ENCODE measurements around the gene SOX8.

DNA sequence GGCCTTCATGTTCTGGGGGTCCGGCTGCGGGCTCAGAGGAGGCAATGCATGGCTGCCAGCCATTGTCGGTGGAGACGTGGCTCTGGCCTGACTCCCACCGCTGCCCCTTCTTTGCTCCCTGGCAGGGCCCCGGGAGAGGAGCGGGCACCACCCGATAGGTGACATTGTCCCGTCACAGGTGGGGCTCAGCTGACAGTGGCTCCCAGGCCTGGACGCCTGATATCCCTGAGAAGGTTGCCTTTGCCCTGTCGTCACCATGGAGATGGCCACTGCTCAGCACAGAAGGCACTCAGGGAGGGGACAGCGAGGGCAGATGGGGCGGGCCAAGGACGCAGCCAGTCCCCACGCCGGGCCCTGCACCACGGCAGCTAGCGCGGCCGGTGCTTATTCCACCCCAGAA lies 42.6 kb downstream of the SOX8 start:
- TF ChIP-seq CTCF (IDR thresholded peaks at IDR 0.05 in 2 of 3, conservative IDR thresholded peaks at IDR 0.05 in 1 of 3; ENCODE audit: borderline replicate concordance in 1 of 3, insufficient read depth in 1 of 3, low read depth in 2 of 3, low read length in 2 of 3): no peak
- TF ChIP-seq, protein P1, sequence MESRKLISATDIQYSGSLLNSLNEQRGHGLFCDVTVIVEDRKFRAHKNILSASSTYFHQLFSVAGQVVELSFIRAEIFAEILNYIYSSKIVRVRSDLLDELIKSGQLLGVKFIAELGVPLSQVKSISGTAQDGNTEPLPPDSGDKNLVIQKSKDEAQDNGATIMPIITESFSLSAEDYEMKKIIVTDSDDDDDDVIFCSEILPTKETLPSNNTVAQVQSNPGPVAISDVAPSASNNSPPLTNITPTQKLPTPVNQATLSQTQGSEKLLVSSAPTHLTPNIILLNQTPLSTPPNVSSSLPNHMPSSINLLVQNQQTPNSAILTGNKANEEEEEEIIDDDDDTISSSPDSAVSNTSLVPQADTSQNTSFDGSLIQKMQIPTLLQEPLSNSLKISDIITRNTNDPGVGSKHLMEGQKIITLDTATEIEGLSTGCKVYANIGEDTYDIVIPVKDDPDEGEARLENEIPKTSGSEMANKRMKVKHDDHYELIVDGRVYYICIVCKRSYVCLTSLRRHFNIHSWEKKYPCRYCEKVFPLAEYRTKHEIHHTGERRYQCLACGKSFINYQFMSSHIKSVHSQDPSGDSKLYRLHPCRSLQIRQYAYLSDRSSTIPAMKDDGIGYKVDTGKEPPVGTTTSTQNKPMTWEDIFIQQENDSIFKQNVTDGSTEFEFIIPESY (IDR thresholded peaks at IDR 0.05; ENCODE audit: extremely low read depth, insufficient replicate concordance, low read length): no peak
